Measurements from ENCODE around the gene SLC24A1.
A peak's percentile ranks its signal among the peaks of the same experiment; 100 is the strongest.

- TF ChIP-seq RFX5 (IDR thresholded peaks at IDR 0.05; ENCODE audit: low read depth, low read length): no peak
- TF ChIP-seq, protein P1, sequence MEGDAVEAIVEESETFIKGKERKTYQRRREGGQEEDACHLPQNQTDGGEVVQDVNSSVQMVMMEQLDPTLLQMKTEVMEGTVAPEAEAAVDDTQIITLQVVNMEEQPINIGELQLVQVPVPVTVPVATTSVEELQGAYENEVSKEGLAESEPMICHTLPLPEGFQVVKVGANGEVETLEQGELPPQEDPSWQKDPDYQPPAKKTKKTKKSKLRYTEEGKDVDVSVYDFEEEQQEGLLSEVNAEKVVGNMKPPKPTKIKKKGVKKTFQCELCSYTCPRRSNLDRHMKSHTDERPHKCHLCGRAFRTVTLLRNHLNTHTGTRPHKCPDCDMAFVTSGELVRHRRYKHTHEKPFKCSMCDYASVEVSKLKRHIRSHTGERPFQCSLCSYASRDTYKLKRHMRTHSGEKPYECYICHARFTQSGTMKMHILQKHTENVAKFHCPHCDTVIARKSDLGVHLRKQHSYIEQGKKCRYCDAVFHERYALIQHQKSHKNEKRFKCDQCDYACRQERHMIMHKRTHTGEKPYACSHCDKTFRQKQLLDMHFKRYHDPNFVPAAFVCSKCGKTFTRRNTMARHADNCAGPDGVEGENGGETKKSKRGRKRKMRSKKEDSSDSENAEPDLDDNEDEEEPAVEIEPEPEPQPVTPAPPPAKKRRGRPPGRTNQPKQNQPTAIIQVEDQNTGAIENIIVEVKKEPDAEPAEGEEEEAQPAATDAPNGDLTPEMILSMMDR (conservative IDR thresholded peaks at IDR 0.05; ENCODE audit: low read depth, low read length): peak; percentile 70
- TF ChIP-seq BHLHE40 (IDR thresholded peaks at IDR 0.05; ENCODE audit: low read depth, low read length): no peak; the same call in 1 of the 2 replicates
- peak; percentile 91 for TF ChIP-seq POLR2A (IDR thresholded peaks at IDR 0.05; ENCODE audit: low read depth, low read length)
- TF ChIP-seq RAD21 (IDR thresholded peaks at IDR 0.05; ENCODE audit: low read length): peak; percentile 44
- no peak for TF ChIP-seq FOS (IDR thresholded peaks at IDR 0.05; ENCODE audit: low read depth, low read length)
- no peak for TF ChIP-seq ELK1 (IDR thresholded peaks at IDR 0.05; ENCODE audit: borderline replicate concordance, low read depth, low read length)
- TF ChIP-seq CHD1 (IDR thresholded peaks at IDR 0.05; ENCODE audit: low read depth, low read length): no peak
- TF ChIP-seq MAFK (IDR thresholded peaks at IDR 0.05; ENCODE audit: low read depth, low read length): no peak
- TF ChIP-seq SMC3 (IDR thresholded peaks at IDR 0.05; ENCODE audit: low read depth, low read length): no peak
- TF ChIP-seq, protein P2, sequence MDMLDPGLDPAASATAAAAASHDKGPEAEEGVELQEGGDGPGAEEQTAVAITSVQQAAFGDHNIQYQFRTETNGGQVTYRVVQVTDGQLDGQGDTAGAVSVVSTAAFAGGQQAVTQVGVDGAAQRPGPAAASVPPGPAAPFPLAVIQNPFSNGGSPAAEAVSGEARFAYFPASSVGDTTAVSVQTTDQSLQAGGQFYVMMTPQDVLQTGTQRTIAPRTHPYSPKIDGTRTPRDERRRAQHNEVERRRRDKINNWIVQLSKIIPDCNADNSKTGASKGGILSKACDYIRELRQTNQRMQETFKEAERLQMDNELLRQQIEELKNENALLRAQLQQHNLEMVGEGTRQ (IDR thresholded peaks at IDR 0.05; ENCODE audit: low read depth, low read length): 0 out of 2 replicates have a peak, but pooled peaks have one; percentile 2
- peak; percentile 99 for TF ChIP-seq MAZ (IDR thresholded peaks at IDR 0.05; ENCODE audit: borderline replicate concordance, low read depth, low read length)
- peak; percentile 43; the same call in 1 of the 2 replicates for TF ChIP-seq MXI1 (IDR thresholded peaks at IDR 0.05; ENCODE audit: borderline replicate concordance, low read depth, low read length)
- TF ChIP-seq CEBPB (IDR thresholded peaks at IDR 0.05; ENCODE audit: low read depth, low read length): no peak
These were observed 10.6 kb upstream of the SLC24A1 start, which contains the start of gene INTS14 for GRCh38 chr15:65610871-65611718.
